IMR-90 (cell line): Measurements from ENCODE around the gene LDLRAD4. TPM values are rescaled to one million over a fixed set of nuclear protein-coding genes. Genes with fewer than 3 reads are reported as not detected.

Source experiments
- ATAC-seq: fragments of 200-7000 bp; cut with Tn5 transposase; 2 replicates; pipeline ENCODE4 v1.9.1; 2020; ENCODE audit warnings: low read depth, mild to moderate bottlenecking, moderate library complexity
- BruUV-seq: library from RNA; stranded (reverse); fragments of 400-500 nt; replicated peaks from 2 replicates; lab custom pipeline; 2021; lab: Mats Ljungman, UMichigan
- CTCF ChIA-PET: fragments of 300-600 bp; formaldehyde crosslinking; extraction: SDS; loops from one replicate; lab custom pipeline; 2021; ENCODE audit warnings: antibody characterized with exemption; lab: Yijun Ruan, JAX
- POLR2A ChIA-PET: fragments of 300-600 bp; sonication (Branson Sonifier 250); formaldehyde crosslinking; loops from one replicate; lab custom pipeline; 2022; ENCODE audit warnings: antibody characterized with exemption; ENCODE audit not compliant: unreplicated experiment; lab: Charles Lee
- DNase-seq: peaks from one replicate; pipeline ENCODE4 v3.0.0; 2013
- H2AFZ ChIP-seq: replicated peaks from 2 replicates; pipeline ENCODE3; 2013; ENCODE audit warnings: low read length, mild to moderate bottlenecking; ENCODE audit not compliant: poor library complexity
- H2AK5ac ChIP-seq: 2 replicates; pipeline ENCODE4 v1.6.1; 2013; ENCODE audit warnings: low read depth, low read length, inconsistent platforms
- H2AK9ac ChIP-seq: replicated peaks from 2 replicates; pipeline ENCODE3; 2013; ENCODE audit warnings: mild to moderate bottlenecking, low read depth, low read length, moderate library complexity; ENCODE audit not compliant: poor library complexity
- H2BK120ac ChIP-seq: 2 replicates; pipeline ENCODE4 v1.6.1; 2013; ENCODE audit warnings: low read depth, low read length, inconsistent platforms
- H2BK15ac ChIP-seq: 3 replicates; pipeline ENCODE4 v1.6.1; 2013; ENCODE audit warnings: low read depth, low read length, inconsistent platforms
- H2BK20ac ChIP-seq: 2 replicates; pipeline ENCODE4 v1.6.1; 2013; ENCODE audit warnings: low read depth, mild to moderate bottlenecking, inconsistent platforms, low read length, moderate library complexity
- H2BK5ac ChIP-seq: 2 replicates; pipeline ENCODE4 v1.6.1; 2013; ENCODE audit warnings: mild to moderate bottlenecking, low read depth, low read length, inconsistent platforms; ENCODE audit not compliant: poor library complexity, severe bottlenecking
- H3K14ac ChIP-seq: replicated peaks from 2 replicates; pipeline ENCODE4 v1.6.1; 2013; ENCODE audit warnings: low read depth, low read length, inconsistent platforms
- H3K18ac ChIP-seq: 2 replicates; pipeline ENCODE4 v1.6.1; 2013; ENCODE audit warnings: low read depth, low read length, control low read depth
- H3K23ac ChIP-seq: 2 replicates; pipeline ENCODE4 v1.6.1; 2013; ENCODE audit warnings: low read depth, low read length, inconsistent platforms
- H3K27ac ChIP-seq: 2 replicates; pipeline ENCODE4 v1.5.1; 2013; ENCODE audit warnings: mild to moderate bottlenecking, control low read depth, low read length; ENCODE audit not compliant: insufficient read depth
- H3K27me3 ChIP-seq: 2 replicates; pipeline ENCODE4 v1.6.1; 2013; ENCODE audit warnings: low read length; ENCODE audit not compliant: control insufficient read depth, insufficient read depth
- H3K36me3 ChIP-seq: 2 replicates; pipeline ENCODE4 v1.6.1; 2013; ENCODE audit warnings: low read length, mixed read lengths; ENCODE audit not compliant: control insufficient read depth, insufficient read depth
- H3K4ac ChIP-seq: 2 replicates; pipeline ENCODE4 v1.6.1; 2013; ENCODE audit warnings: low read depth, low read length, inconsistent platforms
- H3K4me1 ChIP-seq: 2 replicates; pipeline ENCODE4 v1.6.1; 2013; ENCODE audit warnings: low read length, mixed read lengths; ENCODE audit not compliant: control insufficient read depth, insufficient read depth
- H3K4me2 ChIP-seq: 2 replicates; pipeline ENCODE4 v1.6.1; 2013; ENCODE audit warnings: low read depth, mild to moderate bottlenecking, control low read depth, low read length, moderate library complexity
- H3K4me3 ChIP-seq: 2 replicates; pipeline ENCODE4 v1.5.1; 2013; ENCODE audit warnings: low read depth, mild to moderate bottlenecking, control low read depth, low read length, moderate library complexity; ENCODE audit not compliant: insufficient read depth
- H3K56ac ChIP-seq: 2 replicates; pipeline ENCODE4 v1.6.1; 2013; ENCODE audit warnings: low read length, inconsistent platforms; ENCODE audit not compliant: insufficient read depth; ENCODE audit errors: extremely low read depth
- H3K79me1 ChIP-seq, 2 experiments: 2 replicates each; pipeline ENCODE4 v1.6.1; 2013; ENCODE audit warnings: low read length in 2 of 2, inconsistent platforms in 1 of 2, low read depth in 1 of 2
- H3K9ac ChIP-seq: 2 replicates; pipeline ENCODE4 v1.6.1; 2013; ENCODE audit warnings: low read depth, low read length, control low read depth
- H3K9me1 ChIP-seq: 2 replicates; pipeline ENCODE4 v1.6.1; 2013; ENCODE audit warnings: low read length, inconsistent platforms; ENCODE audit not compliant: insufficient read depth
- H3K9me3 ChIP-seq: 2 replicates; pipeline ENCODE4 v1.6.1; 2013; ENCODE audit warnings: low read length; ENCODE audit not compliant: control insufficient read depth, insufficient read depth
- H4K20me1 ChIP-seq: 2 replicates; pipeline ENCODE4 v1.6.1; 2013; ENCODE audit warnings: low read length, inconsistent platforms; ENCODE audit not compliant: insufficient read depth
- H4K5ac ChIP-seq: 2 replicates; pipeline ENCODE4 v1.6.1; 2013; ENCODE audit warnings: mild to moderate bottlenecking, low read depth, low read length, control low read depth
- H4K8ac ChIP-seq, 2 experiments: 2 replicates each; pipeline ENCODE4 v1.6.1; 2013; ENCODE audit warnings: low read depth in 2 of 2, low read length in 2 of 2, control low read depth in 1 of 2, inconsistent platforms in 1 of 2
- H4K91ac ChIP-seq: 2 replicates; pipeline ENCODE4 v1.6.1; 2013; ENCODE audit warnings: low read depth, low read length, inconsistent platforms; ENCODE audit not compliant: insufficient read depth
- CEBPB ChIP-seq: IDR thresholded peaks from 2 replicates; pipeline ENCODE4 v1.6.1; 2012; ENCODE audit warnings: low read depth, low read length, improper control_type of control experiment
- ELK1 ChIP-seq: fragments of 150-350 bp; IDR thresholded peaks from 2 replicates; pipeline ENCODE4 v1.6.1; 2016; ENCODE audit warnings: low read depth, mild to moderate bottlenecking, low read length, moderate library complexity, borderline replicate concordance
- FOS ChIP-seq: fragments of 150-350 bp; IDR thresholded peaks from 2 replicates; pipeline ENCODE4 v1.6.1; 2016; ENCODE audit warnings: low read depth, low read length
- RAD21 ChIP-seq: IDR thresholded peaks from 2 replicates; pipeline ENCODE4 v1.6.1; 2012; ENCODE audit warnings: low read length, improper control_type of control experiment
- WGBS, 2 experiments: methylation state at CpG; one replicate each; pipeline versions ENCODE4 v1.1.5 to v1.1.7; 2013; ENCODE audit warnings: missing lambda C conversion rate in 2 of 2; ENCODE audit not compliant: insufficient read length in 1 of 2; ENCODE audit errors: extremely low coverage in 2 of 2; 5-methylcytosine and 5-hydroxymethylcytosine counted together
- dilution Hi-C: fragments of 300-500 bp; cut with HindIII; formaldehyde crosslinking; loops from one replicate; pipeline ENCODE4 v1.14.3; 2018; ENCODE audit warnings: low sequenced_read_pairs; ENCODE audit not compliant: unreplicated experiment
- in situ Hi-C: fragments of 300-500 bp; cut with MboI; formaldehyde crosslinking; loops from 3 replicates; pipeline ENCODE4 v1.14.3; 2019; ENCODE audit warnings: low sequenced_read_pairs, inconsistent platforms, mixed read lengths
- intact Hi-C: fragments of 100-400 bp; cut with micrococcal nuclease; formaldehyde crosslinking; loops from 2 replicates; pipeline ENCODE4 v1.10.0; 2022
- polyA plus RNA-seq, 3 experiments: library from polyadenylated mRNA; depleted of rRNA; stranded (reverse); fragments of >200 nt; gene quantifications; 2 replicates each; pipeline ENCODE4 v1.2.3, GENCODE V29; 2012; ENCODE audit warnings: low replicate concordance in 1 of 3
- total RNA-seq: library from RNA; depleted of rRNA; stranded (reverse); fragments of >200 nt; gene quantifications from 2 replicates; pipeline ENCODE4 v1.2.3, GENCODE V29; 2012
- TF ChIP-seq, protein P1 (sequence below): conservative IDR thresholded peaks from 2 replicates; pipeline ENCODE4 v1.5.1; 2012; ENCODE audit warnings: mild to moderate bottlenecking, low read depth, low read length, improper control_type of control experiment
- TF ChIP-seq, protein P2 (sequence below): fragments of 150-350 bp; IDR thresholded peaks from 2 replicates; pipeline ENCODE4 v1.6.1; 2017; ENCODE audit warnings: mild to moderate bottlenecking, antibody characterized with exemption, low read length, low read depth

The LDLRAD4 gene
- total and polyA plus RNA-seq, 2 of the 4 experiments (the other 2 are of a cell fraction) = not detected

DNA sequence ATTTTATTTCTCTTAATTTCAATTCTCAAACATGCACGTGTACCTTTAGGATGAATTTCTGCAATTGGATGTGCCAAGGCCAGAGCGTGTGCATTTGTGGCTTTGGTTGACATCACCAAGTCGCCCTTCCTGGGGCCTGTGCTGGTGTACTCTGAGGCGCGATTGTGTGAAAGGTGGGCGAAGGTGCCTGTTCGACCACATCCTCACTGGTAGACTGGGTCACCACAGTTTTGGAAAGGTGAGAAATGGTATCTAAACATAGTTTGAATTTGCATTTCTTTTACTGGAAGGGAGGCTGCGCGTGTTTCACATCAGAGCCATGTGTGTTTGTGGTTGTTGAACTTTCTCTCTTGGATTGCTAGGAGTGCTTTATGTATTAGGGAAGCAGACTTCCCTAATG is 89.8 kb downstream of the LDLRAD4 start:
- H3K4me1 ChIP-seq = no peaks in the 10 kb centered on the region
- DNase-seq = no peak
- no peak overlapping the region for H2BK20ac ChIP-seq
- H3K56ac ChIP-seq = no peak overlapping the region
- 80% methylated on average over 6 of the region's 9 CpGs; no CpG with 5 or more reads in 1 of the 2 experiments for WGBS, 2 experiments
- H3K27me3 ChIP-seq = no peaks in the 10 kb centered on the region
- no TSS peak for BruUV-seq
- no peak overlapping the region for H4K91ac ChIP-seq
- H3K4ac ChIP-seq = no peak overlapping the region
- no peak overlapping the region for H3K4me3 ChIP-seq
- intact Hi-C loops = no loop called here
- ChIA-PET CTCF (no interaction called here), POLR2A (no interaction called here)
- H3K79me1 ChIP-seq = no peaks in the 10 kb centered on the region
- no peak overlapping the region for H2AK9ac ChIP-seq
- no peak overlapping the region for H4K5ac ChIP-seq
- no peak overlapping the region for H3K23ac ChIP-seq
- ATAC-seq = no peak
- no peaks in the 10 kb centered on the region for H4K20me1 ChIP-seq
- no peak overlapping the region for H3K18ac ChIP-seq
- in situ Hi-C loops = no loop called here
- H3K14ac ChIP-seq = no peak overlapping the region
- dilution Hi-C loops = no loop called here
- H3K9ac ChIP-seq = no peak overlapping the region
- H3K27ac ChIP-seq = no peak overlapping the region
- no peak overlapping the region for H2BK5ac ChIP-seq
- no peak overlapping the region for H2BK120ac ChIP-seq
- no peaks in the 10 kb centered on the region for H3K9me3 ChIP-seq
- no peak overlapping the region for H3K4me2 ChIP-seq
- H3K9me1 ChIP-seq = no peaks in the 10 kb centered on the region
- H3K36me3 ChIP-seq = no peaks in the 10 kb centered on the region
- TF ChIP-seq CEBPB (no peak), RAD21 (no peak), ELK1 (no peak), FOS (no peak)
- TF ChIP-seq, protein P1, sequence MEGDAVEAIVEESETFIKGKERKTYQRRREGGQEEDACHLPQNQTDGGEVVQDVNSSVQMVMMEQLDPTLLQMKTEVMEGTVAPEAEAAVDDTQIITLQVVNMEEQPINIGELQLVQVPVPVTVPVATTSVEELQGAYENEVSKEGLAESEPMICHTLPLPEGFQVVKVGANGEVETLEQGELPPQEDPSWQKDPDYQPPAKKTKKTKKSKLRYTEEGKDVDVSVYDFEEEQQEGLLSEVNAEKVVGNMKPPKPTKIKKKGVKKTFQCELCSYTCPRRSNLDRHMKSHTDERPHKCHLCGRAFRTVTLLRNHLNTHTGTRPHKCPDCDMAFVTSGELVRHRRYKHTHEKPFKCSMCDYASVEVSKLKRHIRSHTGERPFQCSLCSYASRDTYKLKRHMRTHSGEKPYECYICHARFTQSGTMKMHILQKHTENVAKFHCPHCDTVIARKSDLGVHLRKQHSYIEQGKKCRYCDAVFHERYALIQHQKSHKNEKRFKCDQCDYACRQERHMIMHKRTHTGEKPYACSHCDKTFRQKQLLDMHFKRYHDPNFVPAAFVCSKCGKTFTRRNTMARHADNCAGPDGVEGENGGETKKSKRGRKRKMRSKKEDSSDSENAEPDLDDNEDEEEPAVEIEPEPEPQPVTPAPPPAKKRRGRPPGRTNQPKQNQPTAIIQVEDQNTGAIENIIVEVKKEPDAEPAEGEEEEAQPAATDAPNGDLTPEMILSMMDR = no peak
- TF ChIP-seq, protein P2, sequence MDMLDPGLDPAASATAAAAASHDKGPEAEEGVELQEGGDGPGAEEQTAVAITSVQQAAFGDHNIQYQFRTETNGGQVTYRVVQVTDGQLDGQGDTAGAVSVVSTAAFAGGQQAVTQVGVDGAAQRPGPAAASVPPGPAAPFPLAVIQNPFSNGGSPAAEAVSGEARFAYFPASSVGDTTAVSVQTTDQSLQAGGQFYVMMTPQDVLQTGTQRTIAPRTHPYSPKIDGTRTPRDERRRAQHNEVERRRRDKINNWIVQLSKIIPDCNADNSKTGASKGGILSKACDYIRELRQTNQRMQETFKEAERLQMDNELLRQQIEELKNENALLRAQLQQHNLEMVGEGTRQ = no peak
- H4K8ac ChIP-seq = no peak overlapping the region
- H2BK15ac ChIP-seq = no peak overlapping the region
- H2AFZ ChIP-seq = no peak overlapping the region
- H2AK5ac ChIP-seq = no peak overlapping the region
